K562 (cell line): ENCODE measurements around the gene OR5J2.

ENCODE experiments used
- CCAR2 ChIP-seq: fragments of 200-400 bp; formaldehyde crosslinking; IDR thresholded peaks from 2 replicates; pipeline ENCODE4 v1.6.1; 2017; ENCODE audit warnings: mild to moderate bottlenecking, low read depth, low read length
- KDM1A ChIP-seq, 2 experiments: fragments of 450-650 bp; IDR thresholded peaks; 2 replicates each; pipeline ENCODE4 v1.6.1; 2016; ENCODE audit warnings: mild to moderate bottlenecking in 2 of 2
- SIN3B ChIP-seq: fragments of 450-650 bp; IDR thresholded peaks from 2 replicates; pipeline ENCODE4 v1.6.1; 2017; ENCODE audit warnings: low read depth, mild to moderate bottlenecking, moderate library complexity
- SRF ChIP-seq, 2 experiments: fragments of 250-450, 450-650 bp in 1 of 2; sonication (Bioruptor Pico) in 1 of 2; sonication (generic) in 1 of 2; formaldehyde crosslinking; IDR thresholded peaks; 2 replicates each; pipeline versions ENCODE4 v1.5.0 to v1.5.1; 2020 to 2022; ENCODE audit warnings: mild to moderate bottlenecking in 1 of 2, missing genetic modification reagents in 1 of 2
- TFAP4 ChIP-seq: sonication (generic); formaldehyde crosslinking; IDR thresholded peaks from 2 replicates; pipeline ENCODE4 v1.8.0; 2022; ENCODE audit warnings: missing genetic modification reagents, mild to moderate bottlenecking, moderate library complexity, borderline replicate concordance

- no peak for TF ChIP-seq CCAR2
- TF ChIP-seq SIN3B, result no peak
- TF ChIP-seq SRF (CRISPR knock-in tag; IDR thresholded peaks at IDR 0.05), result no peak
- TF ChIP-seq KDM1A (IDR thresholded peaks at IDR 0.05), result no peak
- no peak for TF ChIP-seq TFAP4 (CRISPR knock-in tag)
Observed at GRCh38 chr11:56163804-56164203, 12.6 kb upstream of the OR5J2 start.
